Measurements from ENCODE around the gene USP11. TPM values are rescaled to one million over a fixed set of nuclear protein-coding genes. Genes with fewer than 3 reads are reported as not detected.

Gene USP11
- total and polyA plus RNA-seq, 2 of the 8 experiments (the other 6 are each of a cell fraction or from before 2014, with no cell fraction given), result 40.9 to 84.0 TPM

GRCh38 chrX:47189906-47190305, 42.9 kb upstream of the USP11 start (continued):
- TF ChIP-seq CHD7 (IDR thresholded peaks at IDR 0.05; ENCODE audit: insufficient replicate concordance, low read length), result no peak

Measured in H1 (cell line).